Lung (tissue), 12 donors: ENCODE results near the gene NR5A2. TPM values are rescaled to one million over a fixed set of nuclear protein-coding genes. Genes with fewer than 3 reads are reported as not detected.

ENCODE experiments used
- ATAC-seq: fragments of 200-7000 bp; cut with Tn5 transposase; one replicate; pipeline ENCODE4 v1.9.1; 2020; ENCODE audit warnings: moderate number of reproducible peaks; ENCODE audit not compliant: insufficient read depth, low FRiP score
- DNase-seq, 3 donors: peaks; one replicate each; pipeline ENCODE4 v3.0.0-alpha.2; 2013 to 2017
- H3K27ac ChIP-seq, 2 donors: one replicate each; pipeline ENCODE4 v1.5.1; 2013; ENCODE audit warnings: mild to moderate bottlenecking in 2 of 2, moderate library complexity in 2 of 2, control low read depth in 1 of 2, inconsistent platforms in 1 of 2, low read depth in 1 of 2, low read length in 1 of 2
- H3K27me3 ChIP-seq, 3 donors: one replicate each; pipeline ENCODE4 v1.5.1; 2013; ENCODE audit warnings: low read length in 2 of 3; ENCODE audit not compliant: control insufficient read depth in 3 of 3, insufficient read depth in 3 of 3
- H3K36me3 ChIP-seq, 4 donors: one replicate each; pipeline ENCODE4 v1.5.1; 2013; ENCODE audit warnings: low read length in 4 of 4, mild to moderate bottlenecking in 1 of 4, moderate library complexity in 1 of 4; ENCODE audit not compliant: control insufficient read depth in 4 of 4, insufficient read depth in 4 of 4
- H3K4me1 ChIP-seq, 5 donors: one replicate each; pipeline ENCODE4 v1.5.1; 2013; ENCODE audit warnings: low read length in 5 of 5, mild to moderate bottlenecking in 2 of 5, moderate library complexity in 1 of 5; ENCODE audit not compliant: control insufficient read depth in 5 of 5, insufficient read depth in 5 of 5
- H3K4me3 ChIP-seq: one replicate; pipeline ENCODE4 v1.5.1; 2013; ENCODE audit warnings: mild to moderate bottlenecking, control low read depth, moderate library complexity
- H3K9ac ChIP-seq, 2 donors: one replicate each; pipeline ENCODE4 v1.5.1; 2013; ENCODE audit warnings: low read length in 2 of 2, control low read depth in 1 of 2; ENCODE audit not compliant: insufficient read depth in 1 of 2
- H3K9me3 ChIP-seq, 4 donors: one replicate each; pipeline ENCODE4 v1.5.1; 2013; ENCODE audit warnings: low read length in 3 of 4, mild to moderate bottlenecking in 1 of 4, moderate library complexity in 1 of 4; ENCODE audit not compliant: control insufficient read depth in 4 of 4, insufficient read depth in 3 of 4
- CTCF ChIP-seq: IDR thresholded peaks from 2 replicates; pipeline ENCODE4 v1.5.1; 2012; ENCODE audit warnings: mild to moderate bottlenecking; ENCODE audit errors: control extremely low read depth, extremely low read depth
- WGBS, 2 donors: extraction: QIAGEN DNeasy Blood & Tissue Kit; methylation state at CpG; one replicate each; pipeline ENCODE4 v1.1.7; 2013; 5-methylcytosine and 5-hydroxymethylcytosine counted together
- polyA plus RNA-seq, 2 donors: library from polyadenylated mRNA; stranded (reverse); fragments of 200-250 nt; gene quantifications; one replicate each; pipeline ENCODE4 v1.2.1, GENCODE V29; 2013
- total RNA-seq, 2 donors: library from RNA; depleted of rRNA in 1 of 2; stranded (reverse); fragments of >200 nt in 1 of 2; gene quantifications; one replicate each; pipeline ENCODE4 v1.2.1, GENCODE V29; 2014 to 2021
- donor health status: control.
- donor health status: control.
- donor health status: Bipolar disorder and iron deficiency.
- donor health status: healthy.
- donor health status: DM: yes; HTN: yes; CAD: no.

NR5A2 gene
- total and polyA plus RNA-seq, 4 donors = 1.2 to 8.5 (median 2.6) TPM

GRCh38 chr1:200130552-200130951 lies 103.0 kb downstream of the NR5A2 start:
- Histone ChIP-seq H3K4me1 (peaks cover 0 to 35% (median 8%) of the 10 kb centered on the region in 5 donors), H3K9ac (no peak overlapping the region), H3K4me3 (no peak overlapping the region), H3K27me3 (no peaks in the 10 kb centered on the region), H3K36me3 (no peaks in the 10 kb centered on the region), H3K9me3 (no peaks in the 10 kb centered on the region), H3K27ac (no peak overlapping the region)
- DNase-seq (peak in 2 of 3 donors; percentile 43 to 58), ATAC-seq (no peak)
- 47 to 55% methylated on average over 1 of the region's 1 CpG for WGBS, 2 donors
- TF ChIP-seq CTCF = no peak

- peak in 1 of 3 donors; percentile 17 for DNase-seq
- ATAC-seq = peak; percentile 63
- TF ChIP-seq CTCF = no peak
Observed at GRCh38 chr1:200131551-200132125, 104.1 kb downstream of the NR5A2 start.

GRCh38 chr1:200133123-200133522 lies 105.6 kb downstream of the NR5A2 start:
- ATAC-seq (no peak), DNase-seq (no peak)
- Histone ChIP-seq H3K4me3 (no peak overlapping the region), H3K9me3 (no peaks in the 10 kb centered on the region), H3K36me3 (no peaks in the 10 kb centered on the region), H3K27me3 (no peaks in the 10 kb centered on the region), H3K9ac (no peak overlapping the region), H3K27ac (no peak overlapping the region), H3K4me1 (peaks cover 0 to 30% (median 8%) of the 10 kb centered on the region in 5 donors)
- WGBS, 2 donors = 88 to 98% methylated on average over 2 of the region's 2 CpGs
- no peak for TF ChIP-seq CTCF

More at GRCh38 chr1:200131551-200132125, 104.1 kb downstream of the NR5A2 start:
- H3K4me3 ChIP-seq = no peak overlapping the region
- H3K4me1 ChIP-seq = peaks cover 0 to 35% (median 8%) of the 10 kb centered on the region in 5 donors
- peak overlapping the region in 1 of 2 donors; percentile 31 for H3K27ac ChIP-seq
- no peaks in the 10 kb centered on the region for H3K36me3 ChIP-seq
- H3K27me3 ChIP-seq = no peaks in the 10 kb centered on the region
- 60 to 63% methylated on average over 4 of the region's 4 CpGs for WGBS, 2 donors
- no peak overlapping the region for H3K9ac ChIP-seq
- no peaks in the 10 kb centered on the region for H3K9me3 ChIP-seq

- Histone ChIP-seq H3K27ac (no peak overlapping the region), H3K4me1 (peaks cover 0 to 20% (median 5%) of the 10 kb centered on the region in 5 donors)
- WGBS, 2 donors = 87 to 93% methylated on average over 2 of the region's 2 CpGs
Observed at GRCh38 chr1:200134116-200134515, 106.6 kb downstream of the NR5A2 start.

More at GRCh38 chr1:200134116-200134515, 106.6 kb downstream of the NR5A2 start:
- H3K9me3 ChIP-seq = no peaks in the 10 kb centered on the region
- no peaks in the 10 kb centered on the region for H3K27me3 ChIP-seq
- H3K4me3 ChIP-seq = no peak overlapping the region
- H3K36me3 ChIP-seq = no peaks in the 10 kb centered on the region
- ATAC-seq (no peak), DNase-seq (no peak)
- no peak overlapping the region for H3K9ac ChIP-seq
- TF ChIP-seq CTCF = no peak
